ENCODE results near the gene MYLK.

Gene MYLK

DNA sequence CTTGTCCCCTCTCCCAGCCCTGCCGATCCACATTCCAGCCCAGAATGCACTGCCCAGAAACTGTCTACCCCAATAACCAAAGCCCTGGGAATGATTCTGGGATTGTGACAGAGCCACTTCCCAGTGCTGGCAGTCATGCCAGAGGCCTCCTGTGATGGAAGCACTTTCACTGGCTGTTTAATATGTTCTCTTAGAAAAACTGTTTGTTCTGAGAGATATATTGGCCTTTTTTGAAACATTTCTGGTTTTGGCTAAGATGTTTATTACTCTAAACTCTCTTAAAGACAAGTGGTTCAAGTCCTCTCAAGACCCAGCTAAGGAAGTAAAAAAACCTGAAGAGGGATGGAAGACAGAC lies 225.3 kb downstream of the MYLK start:
- Histone ChIP-seq H3K27me3 (ENCODE audit: control insufficient read depth, insufficient read depth, low read length) (no peaks in the 10 kb centered on the region), H3K36me3 (ENCODE audit: control insufficient read depth, insufficient read depth, low read length) (no peaks in the 10 kb centered on the region), H3K9me3 (ENCODE audit: control insufficient read depth, low read length) (no peaks in the 10 kb centered on the region), H3K4me3 (ENCODE audit: low read length) (no peak overlapping the region), H3K4me1 (ENCODE audit: control insufficient read depth, insufficient read depth, low read length) (peaks cover 4% of the 10 kb centered on the region), H3K9ac (ENCODE audit: low read length) (no peak overlapping the region)

DNA sequence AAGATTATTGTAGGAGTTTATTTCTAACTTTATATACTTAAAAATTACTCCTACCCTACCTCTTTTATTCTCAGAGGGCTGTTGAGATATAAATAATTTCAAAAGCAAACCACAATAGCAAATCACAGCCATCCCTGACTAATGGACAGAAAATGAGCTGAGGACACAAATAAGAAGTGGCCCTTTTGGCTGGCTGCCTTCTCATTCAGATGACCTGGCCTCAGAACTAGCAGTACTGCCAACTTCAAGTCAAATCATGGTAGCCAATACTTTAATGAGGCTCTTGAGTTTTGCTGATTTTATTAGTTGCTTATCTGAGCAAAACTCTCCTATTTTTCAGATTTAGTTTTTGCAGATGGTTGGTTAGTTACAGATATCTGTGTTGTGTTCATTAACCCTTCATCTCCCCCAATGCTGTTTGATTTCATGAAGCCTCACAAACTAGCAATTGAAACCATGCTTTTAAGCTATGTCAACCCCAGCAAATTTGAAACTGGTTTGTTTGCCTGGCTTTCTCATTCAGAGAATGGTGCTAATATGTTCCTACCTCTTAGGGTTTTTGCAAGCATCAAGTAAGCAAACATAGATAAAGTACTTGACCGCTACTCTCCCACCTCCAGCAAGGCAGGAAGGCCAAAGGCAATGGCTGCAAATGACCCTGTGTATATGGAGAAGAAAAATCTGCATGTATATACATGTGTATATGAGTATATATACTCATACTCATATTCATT lies 225.8 kb downstream of the MYLK start:
- H3K4me3 ChIP-seq (ENCODE audit: low read length), result no peak overlapping the region
- no peaks in the 10 kb centered on the region for H3K27me3 ChIP-seq (ENCODE audit: control insufficient read depth, insufficient read depth, low read length)
- H3K36me3 ChIP-seq (ENCODE audit: control insufficient read depth, insufficient read depth, low read length), result no peaks in the 10 kb centered on the region
- peaks cover 4% of the 10 kb centered on the region for H3K4me1 ChIP-seq (ENCODE audit: control insufficient read depth, insufficient read depth, low read length)
- H3K9me3 ChIP-seq (ENCODE audit: control insufficient read depth, low read length), result no peaks in the 10 kb centered on the region
- no peak overlapping the region for H3K9ac ChIP-seq (ENCODE audit: low read length)

DNA sequence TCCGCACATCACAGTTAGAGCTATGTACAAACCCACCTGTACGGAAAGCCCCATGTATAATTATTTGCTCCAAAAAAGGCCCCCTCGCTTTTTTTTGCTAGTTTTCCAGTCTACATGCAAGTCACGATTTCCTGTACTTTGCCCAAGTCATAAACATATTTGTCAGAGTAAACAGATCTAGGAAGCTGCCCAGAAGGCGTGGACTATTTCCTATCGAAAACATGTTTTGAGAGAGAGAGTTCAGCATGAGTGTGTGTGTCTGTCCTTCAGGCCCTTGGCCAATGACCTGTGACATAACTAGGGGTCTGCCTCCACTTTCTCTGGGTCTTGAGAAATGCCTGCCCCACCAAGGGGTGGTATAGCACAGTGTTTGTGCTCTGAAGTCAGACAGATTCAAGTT lies 226.6 kb downstream of the MYLK start:
- H3K9me3 ChIP-seq (ENCODE audit: control insufficient read depth, low read length), result no peaks in the 10 kb centered on the region
- peaks cover 6% of the 10 kb centered on the region for H3K27me3 ChIP-seq (ENCODE audit: control insufficient read depth, insufficient read depth, low read length)
- H3K4me1 ChIP-seq (ENCODE audit: control insufficient read depth, insufficient read depth, low read length), result peaks cover 4% of the 10 kb centered on the region
- no peaks in the 10 kb centered on the region for H3K36me3 ChIP-seq (ENCODE audit: control insufficient read depth, insufficient read depth, low read length)
- no peak overlapping the region for H3K4me3 ChIP-seq (ENCODE audit: low read length)
- no peak overlapping the region for H3K9ac ChIP-seq (ENCODE audit: low read length)

DNA sequence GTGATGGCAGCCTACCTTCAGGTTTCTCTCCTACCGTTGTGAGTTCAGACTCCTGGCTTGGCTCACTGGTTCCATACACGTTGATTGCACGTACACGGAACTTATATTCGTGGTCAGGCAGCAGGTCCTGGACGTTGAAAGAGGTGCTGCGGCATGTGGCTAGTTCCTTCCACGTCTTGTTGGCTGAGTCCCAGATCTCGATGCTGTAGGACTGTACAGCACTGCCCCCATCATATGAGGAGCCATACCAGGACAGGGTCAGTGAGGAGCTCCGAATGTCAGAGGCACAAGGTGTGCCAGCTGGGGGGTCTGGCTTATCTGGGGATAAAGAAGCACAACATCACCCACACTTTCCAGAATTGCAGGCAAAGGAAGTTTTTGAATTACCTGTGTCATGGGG lies 227.0 kb downstream of the MYLK start:
- no peaks in the 10 kb centered on the region for H3K36me3 ChIP-seq (ENCODE audit: control insufficient read depth, insufficient read depth, low read length)
- H3K4me1 ChIP-seq (ENCODE audit: control insufficient read depth, insufficient read depth, low read length), result peaks cover 4% of the 10 kb centered on the region

DNA sequence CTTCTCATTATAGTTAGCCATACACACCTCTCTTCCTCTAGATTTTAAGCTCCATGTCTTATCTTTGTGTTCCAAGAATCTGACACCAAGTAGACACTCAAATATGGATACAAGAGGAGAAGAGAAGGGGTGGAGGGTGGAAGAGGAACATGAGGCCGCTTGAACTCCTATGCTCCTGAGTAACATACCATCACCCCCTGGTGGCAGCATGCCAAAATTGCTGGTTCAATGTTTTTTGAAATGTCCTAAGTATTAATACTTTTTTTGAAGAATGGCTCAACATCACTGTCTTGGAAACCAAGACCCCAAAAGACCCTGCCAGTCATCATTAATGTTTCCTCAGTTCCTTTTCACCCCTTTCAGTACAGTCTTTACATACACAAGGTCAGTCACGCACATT lies 227.4 kb downstream of the MYLK start:
- Histone ChIP-seq H3K4me1 (ENCODE audit: control insufficient read depth, insufficient read depth, low read length) (peaks cover 4% of the 10 kb centered on the region), H3K9ac (ENCODE audit: low read length) (no peak overlapping the region), H3K36me3 (ENCODE audit: control insufficient read depth, insufficient read depth, low read length) (no peaks in the 10 kb centered on the region), H3K27me3 (ENCODE audit: control insufficient read depth, insufficient read depth, low read length) (peaks cover 7% of the 10 kb centered on the region), H3K4me3 (ENCODE audit: low read length) (no peak overlapping the region), H3K9me3 (ENCODE audit: control insufficient read depth, low read length) (no peaks in the 10 kb centered on the region)

More for the DNA sequence above, 227.0 kb downstream of the MYLK start:
- no peak overlapping the region for H3K4me3 ChIP-seq (ENCODE audit: low read length)
- H3K27me3 ChIP-seq (ENCODE audit: control insufficient read depth, insufficient read depth, low read length), result peaks cover 7% of the 10 kb centered on the region
- H3K9me3 ChIP-seq (ENCODE audit: control insufficient read depth, low read length), result no peaks in the 10 kb centered on the region
- H3K9ac ChIP-seq (ENCODE audit: low read length), result no peak overlapping the region

DNA sequence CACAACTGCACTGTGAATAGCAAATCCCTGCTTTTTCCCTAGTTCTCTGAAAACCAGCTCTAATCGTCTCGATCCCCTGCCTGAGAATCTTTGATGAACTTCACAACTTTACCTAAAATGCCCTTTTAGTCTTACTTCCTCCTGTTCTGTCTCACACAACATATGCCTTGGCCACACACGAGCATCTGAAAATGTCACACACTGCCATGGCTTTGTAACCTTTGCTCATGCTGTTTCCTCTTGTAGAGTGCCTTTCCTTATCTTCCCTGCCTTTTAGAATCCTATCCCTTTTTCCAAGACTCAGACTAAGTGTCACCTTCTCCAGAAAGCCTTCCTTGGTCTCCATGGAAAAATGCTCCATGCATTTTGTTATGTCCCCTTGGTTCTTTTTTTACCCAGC lies 227.9 kb downstream of the MYLK start:
- Histone ChIP-seq H3K9me3 (ENCODE audit: control insufficient read depth, low read length) (no peaks in the 10 kb centered on the region), H3K9ac (ENCODE audit: low read length) (no peak overlapping the region), H3K27me3 (ENCODE audit: control insufficient read depth, insufficient read depth, low read length) (peaks cover 7% of the 10 kb centered on the region), H3K4me3 (ENCODE audit: low read length) (no peak overlapping the region), H3K36me3 (ENCODE audit: control insufficient read depth, insufficient read depth, low read length) (no peaks in the 10 kb centered on the region), H3K4me1 (ENCODE audit: control insufficient read depth, insufficient read depth, low read length) (peaks cover 4% of the 10 kb centered on the region)

DNA sequence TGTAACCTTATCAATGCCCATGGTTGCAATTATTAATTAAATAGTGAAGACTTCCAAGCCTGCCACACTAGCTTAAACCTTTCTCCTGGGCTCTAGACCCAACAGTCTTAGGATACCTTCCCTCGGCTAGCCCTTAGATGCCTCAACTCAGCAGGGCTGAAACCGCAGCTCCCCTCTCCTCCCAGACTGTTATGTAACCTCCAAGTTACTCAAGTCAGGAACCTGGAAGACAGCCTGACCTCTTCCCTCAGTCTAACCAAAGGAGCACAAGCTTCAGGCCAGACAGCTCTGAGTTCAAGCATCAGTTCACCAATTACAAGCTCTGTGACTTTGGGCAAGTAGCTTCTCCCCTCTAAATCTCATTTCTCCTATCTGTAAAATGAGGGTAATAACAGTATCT lies 228.7 kb downstream of the MYLK start:
- peaks cover under 1% of the 10 kb centered on the region for H3K4me1 ChIP-seq (ENCODE audit: control insufficient read depth, insufficient read depth, low read length)
- H3K36me3 ChIP-seq (ENCODE audit: control insufficient read depth, insufficient read depth, low read length), result no peaks in the 10 kb centered on the region

DNA sequence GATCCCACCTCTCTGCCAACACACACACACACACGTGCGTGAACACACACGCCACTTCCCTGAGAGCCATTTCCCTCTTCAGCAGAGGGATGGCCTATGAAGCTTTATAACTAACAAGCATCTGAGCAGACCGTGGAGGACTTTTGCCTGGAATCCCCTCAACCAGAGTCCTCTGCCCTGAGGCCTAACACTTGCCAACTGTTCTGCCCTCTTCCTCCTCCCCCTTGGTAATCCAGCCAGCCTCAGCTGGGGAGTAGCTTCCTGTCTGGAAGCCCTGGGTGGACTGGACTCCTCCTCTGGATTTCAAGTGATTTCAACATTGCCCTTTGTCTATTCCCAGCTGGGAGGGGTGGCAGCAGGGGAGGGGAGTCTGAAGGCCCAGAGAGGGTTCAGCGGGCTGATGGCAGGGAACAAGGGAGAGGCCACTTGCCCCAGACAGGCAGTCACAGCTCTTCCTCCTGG lies 230.9 kb downstream of the MYLK start:
- Histone ChIP-seq H3K36me3 (ENCODE audit: control insufficient read depth, insufficient read depth, low read length) (no peaks in the 10 kb centered on the region), H3K4me3 (ENCODE audit: low read length) (no peak overlapping the region), H3K9ac (ENCODE audit: low read length) (no peak overlapping the region), H3K9me3 (ENCODE audit: control insufficient read depth, low read length) (no peaks in the 10 kb centered on the region), H3K4me1 (ENCODE audit: control insufficient read depth, insufficient read depth, low read length) (no peaks in the 10 kb centered on the region), H3K27me3 (ENCODE audit: control insufficient read depth, insufficient read depth, low read length) (peaks cover 7% of the 10 kb centered on the region)

More for the DNA sequence above, 228.7 kb downstream of the MYLK start:
- no peak overlapping the region for H3K4me3 ChIP-seq (ENCODE audit: low read length)
- H3K27me3 ChIP-seq (ENCODE audit: control insufficient read depth, insufficient read depth, low read length), result peaks cover 7% of the 10 kb centered on the region
- H3K9ac ChIP-seq (ENCODE audit: low read length), result no peak overlapping the region
- H3K9me3 ChIP-seq (ENCODE audit: control insufficient read depth, low read length), result no peaks in the 10 kb centered on the region

DNA sequence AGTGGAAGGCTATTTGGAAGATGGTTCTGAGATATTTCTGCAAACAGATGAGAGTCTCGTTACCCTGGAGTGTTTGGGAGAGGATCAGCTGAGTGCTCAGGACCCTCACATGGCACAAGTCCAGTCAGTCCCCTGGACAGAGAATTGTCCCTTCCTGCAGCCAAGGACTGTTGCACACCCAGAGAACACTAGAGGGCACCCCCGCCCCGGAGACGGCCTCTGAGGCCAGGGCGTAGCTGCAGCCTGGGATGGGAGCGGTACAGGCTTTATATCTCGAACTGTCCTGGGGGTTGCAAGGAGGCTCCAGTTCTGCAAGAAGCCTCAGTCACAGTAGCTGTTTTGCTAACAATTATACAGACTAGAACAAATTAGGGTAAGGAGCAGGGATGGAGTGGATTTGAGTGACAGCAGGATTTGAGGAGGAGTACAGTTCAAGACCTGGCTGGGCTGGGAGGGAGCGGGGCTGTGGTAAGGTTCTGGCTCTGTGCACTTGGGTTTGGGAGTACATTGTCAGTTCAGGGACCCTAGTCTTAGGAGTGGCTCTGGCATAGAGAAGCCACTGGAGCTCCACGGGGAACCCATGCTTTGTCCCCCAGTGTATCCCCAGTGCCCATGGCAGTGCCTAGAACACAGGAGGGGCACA lies 231.7 kb downstream of the MYLK start:
- H3K36me3 ChIP-seq (ENCODE audit: control insufficient read depth, insufficient read depth, low read length), result no peaks in the 10 kb centered on the region
- H3K9ac ChIP-seq (ENCODE audit: low read length), result no peak overlapping the region
- no peak overlapping the region for H3K4me3 ChIP-seq (ENCODE audit: low read length)
- no peaks in the 10 kb centered on the region for H3K9me3 ChIP-seq (ENCODE audit: control insufficient read depth, low read length)
- peaks cover 7% of the 10 kb centered on the region for H3K27me3 ChIP-seq (ENCODE audit: control insufficient read depth, insufficient read depth, low read length)
- no peaks in the 10 kb centered on the region for H3K4me1 ChIP-seq (ENCODE audit: control insufficient read depth, insufficient read depth, low read length)

DNA sequence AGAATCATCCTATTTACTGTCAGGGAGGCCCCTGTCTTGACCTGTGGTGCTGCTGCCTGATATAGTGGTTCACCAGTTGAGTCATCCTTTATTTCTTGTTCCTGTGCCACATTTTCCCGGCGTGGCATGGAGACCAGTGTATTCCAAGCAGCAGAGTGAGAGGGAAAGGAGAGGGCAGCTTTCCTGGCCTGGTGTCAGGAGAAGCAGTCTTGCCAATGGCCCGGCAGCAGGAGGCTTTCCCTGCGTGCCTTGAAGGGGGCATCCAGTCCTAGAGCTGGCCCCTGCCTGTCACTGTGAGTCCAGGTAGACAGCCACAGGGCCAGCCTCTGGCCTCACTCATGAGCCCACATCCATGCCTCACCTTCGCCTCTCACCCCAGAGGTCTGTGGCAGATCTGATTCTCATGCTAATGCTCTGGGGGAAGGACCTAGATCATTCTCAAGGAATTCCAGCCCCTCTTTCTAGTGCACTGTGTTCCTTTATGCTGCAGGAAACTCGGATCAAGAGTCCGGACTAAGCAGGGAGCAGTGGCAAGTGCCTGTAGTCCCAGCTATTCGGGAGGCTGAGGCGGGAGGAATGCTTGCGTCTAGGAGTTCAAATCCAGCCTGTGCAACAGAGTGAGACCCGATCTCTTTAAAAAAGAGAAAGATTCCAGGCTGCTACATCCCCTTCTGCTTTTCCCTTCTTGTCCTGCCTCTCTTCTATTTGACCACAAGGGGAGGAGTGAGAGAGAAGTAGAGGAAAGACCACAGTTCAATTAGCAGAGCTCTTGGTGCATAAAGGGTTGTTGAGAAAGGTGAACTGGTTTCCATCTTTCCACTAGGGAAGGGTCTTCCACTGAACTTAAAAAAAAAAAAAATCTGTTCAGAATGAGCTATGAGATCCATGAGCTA lies 232.4 kb downstream of the MYLK start:
- Histone ChIP-seq H3K27me3 (ENCODE audit: control insufficient read depth, insufficient read depth, low read length) (peaks cover 7% of the 10 kb centered on the region), H3K4me3 (ENCODE audit: low read length) (no peak overlapping the region), H3K4me1 (ENCODE audit: control insufficient read depth, insufficient read depth, low read length) (no peaks in the 10 kb centered on the region), H3K9me3 (ENCODE audit: control insufficient read depth, low read length) (no peaks in the 10 kb centered on the region), H3K36me3 (ENCODE audit: control insufficient read depth, insufficient read depth, low read length) (no peaks in the 10 kb centered on the region), H3K9ac (ENCODE audit: low read length) (no peak overlapping the region)

DNA sequence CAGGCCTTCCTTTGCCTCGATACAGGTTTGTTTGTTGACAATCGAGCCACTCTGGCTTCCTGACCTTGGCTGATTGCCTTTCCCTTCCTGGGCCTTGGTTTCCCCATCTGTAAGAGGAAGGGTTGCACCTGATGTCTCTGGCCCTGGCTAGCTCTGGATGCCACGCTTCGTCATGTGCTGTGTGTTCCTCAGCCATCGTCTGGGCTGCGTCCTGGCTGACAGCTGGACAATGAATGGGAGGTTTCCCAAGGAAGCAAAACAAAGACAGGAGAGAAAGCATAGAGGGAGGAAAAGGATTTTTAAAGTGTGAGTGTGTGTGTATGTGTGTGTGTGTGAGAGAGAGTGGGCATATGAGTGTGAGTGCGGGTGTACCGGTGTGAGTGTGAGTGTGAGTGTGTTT lies 234.0 kb downstream of the MYLK start:
- no peak overlapping the region for H3K4me3 ChIP-seq (ENCODE audit: low read length)
- H3K9ac ChIP-seq (ENCODE audit: low read length), result no peak overlapping the region
- no peaks in the 10 kb centered on the region for H3K4me1 ChIP-seq (ENCODE audit: control insufficient read depth, insufficient read depth, low read length)
- peaks cover 7% of the 10 kb centered on the region for H3K27me3 ChIP-seq (ENCODE audit: control insufficient read depth, insufficient read depth, low read length)
- no peaks in the 10 kb centered on the region for H3K9me3 ChIP-seq (ENCODE audit: control insufficient read depth, low read length)
- H3K36me3 ChIP-seq (ENCODE audit: control insufficient read depth, insufficient read depth, low read length), result no peaks in the 10 kb centered on the region
